ENCODE data around the gene TLCD3B. TPM values are rescaled to one million over a fixed set of nuclear protein-coding genes. Genes with fewer than 3 reads are reported as not detected.

Gene TLCD3B
- total RNA-seq, 1 experiment from 2014 or later, result 20.9 TPM

- Mint-ChIP-seq H3K27ac (no peak overlapping the region), H3K4me1 (peaks cover 16 to 18% of the 10 kb centered on the region in 2 experiments), H3K9me3 (no peaks in the 10 kb centered on the region), H3K4me3 (no peak overlapping the region), H3K27me3 (ENCODE audit: low read depth) (no peaks in the 10 kb centered on the region), H3K36me3 (ENCODE audit: insufficient read depth in 1 of 3, low read depth in 3 of 3) (0 out of 7 replicates have a peak, but pooled peaks cover 0 to 2% (median 0%) of the 10 kb centered on the region in 3 experiments)
- H3K9ac ChIP-seq (ENCODE audit: extremely low read depth, insufficient read length, low read length), result no peak overlapping the region
- no peak overlapping the region for H2BK12ac ChIP-seq (ENCODE audit: insufficient read length, low read depth, low read length)
- no peak overlapping the region for H2BK20ac ChIP-seq (ENCODE audit: low read depth, low read length, poor library complexity, severe bottlenecking)
- H2BK120ac ChIP-seq (ENCODE audit: low read depth, low read length, poor library complexity, severe bottlenecking), result no peak overlapping the region
- H3K79me2 ChIP-seq (ENCODE audit: insufficient read depth, low read length), result no peaks in the 10 kb centered on the region
- TF ChIP-seq CTCF (conservative IDR thresholded peaks at IDR 0.05), result no peak
- no peak overlapping the region for H3K14ac ChIP-seq (ENCODE audit: insufficient read depth, low read length)
- no peak overlapping the region for H3T11ph ChIP-seq (ENCODE audit: low read length)
- no peak overlapping the region for H3K18ac ChIP-seq (ENCODE audit: insufficient read length, low read depth, low read length)
- H3K27me3 ChIP-seq (ENCODE audit: insufficient read depth, low read length), result no peaks in the 10 kb centered on the region
- no peak overlapping the region for H4K8ac ChIP-seq (replicated peaks; ENCODE audit: insufficient read length, low read depth, low read length)
- no peak overlapping the region for H3K23ac ChIP-seq (ENCODE audit: insufficient read length, low read depth, low read length)
- H2BK15ac ChIP-seq (ENCODE audit: low read depth, low read length), result no peak overlapping the region
- H3K4me2 ChIP-seq (ENCODE audit: insufficient read depth, insufficient read length, low read length), result no peak overlapping the region
- no peak for DNase-seq
- H3K23me2 ChIP-seq (ENCODE audit: insufficient read length, low read depth, low read length, poor library complexity, severe bottlenecking), result peaks cover 12% of the 10 kb centered on the region
- no peak overlapping the region for H3K4ac ChIP-seq (ENCODE audit: low read depth, low read length)
- H2AK5ac ChIP-seq (ENCODE audit: insufficient read length, low read length), result no peak overlapping the region
- no peak overlapping the region for H3K27ac ChIP-seq (ENCODE audit: insufficient read length, low read depth, low read length)
- H3K9me3 ChIP-seq (ENCODE audit: control insufficient read depth, low read depth, low read length), result no peaks in the 10 kb centered on the region
- no peak overlapping the region for H2BK5ac ChIP-seq (ENCODE audit: insufficient read length, low read length)
- no peaks in the 10 kb centered on the region for H3K79me1 ChIP-seq (ENCODE audit: insufficient read depth, low read depth, low read length, poor library complexity, severe bottlenecking)
- no peak overlapping the region for H2AFZ ChIP-seq (ENCODE audit: low read length)
- H4K20me1 ChIP-seq (ENCODE audit: control insufficient read depth, insufficient read depth, insufficient read length), result no peaks in the 10 kb centered on the region
- no peak overlapping the region for H3K56ac ChIP-seq (ENCODE audit: insufficient read length, low read depth, low read length)
- WGBS (ENCODE audit: extremely low coverage, insufficient read length, low lambda C conversion rate), result no CpG with 5 or more reads among the region's 4 CpGs
- no peak overlapping the region for H4K91ac ChIP-seq (ENCODE audit: insufficient read length, low read depth, low read length)
- H3K4me1 ChIP-seq (ENCODE audit: insufficient read depth, low read length), result no peaks in the 10 kb centered on the region
- no peak overlapping the region for H4K5ac ChIP-seq (ENCODE audit: insufficient read length, low read depth, low read length)
Observed at GRCh38 chr16:30060346-30060745, 29.3 kb upstream of the TLCD3B start.

All from H9 (cell line).